ENCODE data around the gene TEAD3. TPM values are rescaled to one million over a fixed set of nuclear protein-coding genes. Genes with fewer than 3 reads are reported as not detected.

TEAD3 gene
- total RNA-seq, 1 experiment from 2014 or later, result 10.7 TPM

DNA sequence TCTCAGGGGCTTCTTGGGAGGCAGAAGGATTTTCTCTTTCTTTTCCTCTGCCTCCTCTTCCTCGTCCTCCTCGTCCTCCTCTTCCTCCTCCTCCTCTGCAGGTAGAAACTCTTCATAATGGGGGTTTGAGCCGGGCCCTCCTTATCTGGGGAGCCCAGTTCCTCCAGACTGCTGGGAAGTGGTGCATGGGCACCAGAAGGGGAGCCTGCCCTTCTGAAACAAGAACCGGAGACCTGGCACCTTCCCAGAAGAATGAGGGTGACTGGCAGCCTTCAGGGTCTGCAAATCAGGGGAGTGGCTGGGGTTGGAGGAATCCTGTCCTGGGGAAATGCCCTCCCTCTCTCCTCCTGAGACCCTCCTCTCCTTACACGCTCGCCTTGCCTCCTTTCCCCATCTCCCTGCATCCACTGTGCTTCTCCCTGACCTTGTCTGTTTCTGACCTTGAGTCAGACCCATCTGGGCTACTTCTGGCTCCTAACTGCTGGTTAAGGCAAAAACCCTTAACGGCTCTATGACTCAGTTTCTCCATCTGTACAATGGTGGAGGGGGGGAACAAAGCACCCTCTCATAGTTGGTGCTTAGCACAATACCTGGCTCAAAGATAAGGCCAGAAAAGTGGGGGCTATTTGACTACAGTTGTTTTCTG lies 14.2 kb upstream of the TEAD3 start:
- DNase-seq (ENCODE audit: low read depth, low spot score) (no peak), ATAC-seq (no peak)
- no peaks in the 10 kb centered on the region for H3K36me3 ChIP-seq (ENCODE audit: control insufficient read depth, insufficient read depth, low read length)
- intact Hi-C loops (cut with micrococcal nuclease; ENCODE audit: unreplicated experiment), result no loop called here
- TF ChIP-seq, protein P1, sequence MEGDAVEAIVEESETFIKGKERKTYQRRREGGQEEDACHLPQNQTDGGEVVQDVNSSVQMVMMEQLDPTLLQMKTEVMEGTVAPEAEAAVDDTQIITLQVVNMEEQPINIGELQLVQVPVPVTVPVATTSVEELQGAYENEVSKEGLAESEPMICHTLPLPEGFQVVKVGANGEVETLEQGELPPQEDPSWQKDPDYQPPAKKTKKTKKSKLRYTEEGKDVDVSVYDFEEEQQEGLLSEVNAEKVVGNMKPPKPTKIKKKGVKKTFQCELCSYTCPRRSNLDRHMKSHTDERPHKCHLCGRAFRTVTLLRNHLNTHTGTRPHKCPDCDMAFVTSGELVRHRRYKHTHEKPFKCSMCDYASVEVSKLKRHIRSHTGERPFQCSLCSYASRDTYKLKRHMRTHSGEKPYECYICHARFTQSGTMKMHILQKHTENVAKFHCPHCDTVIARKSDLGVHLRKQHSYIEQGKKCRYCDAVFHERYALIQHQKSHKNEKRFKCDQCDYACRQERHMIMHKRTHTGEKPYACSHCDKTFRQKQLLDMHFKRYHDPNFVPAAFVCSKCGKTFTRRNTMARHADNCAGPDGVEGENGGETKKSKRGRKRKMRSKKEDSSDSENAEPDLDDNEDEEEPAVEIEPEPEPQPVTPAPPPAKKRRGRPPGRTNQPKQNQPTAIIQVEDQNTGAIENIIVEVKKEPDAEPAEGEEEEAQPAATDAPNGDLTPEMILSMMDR (IDR thresholded peaks at IDR 0.05), result no peak
- H3K27ac ChIP-seq (ENCODE audit: low read length), result no peak overlapping the region
- H3K4me3 ChIP-seq (ENCODE audit: low read depth in 2 of 2, low read length in 2 of 2), result no peak overlapping the region
- H3K4me1 ChIP-seq (ENCODE audit: control insufficient read depth, insufficient read depth, low read length), result no peaks in the 10 kb centered on the region
- H3K27me3 ChIP-seq (ENCODE audit: control insufficient read depth, insufficient read depth, low read length), result no peaks in the 10 kb centered on the region
- POLR2A ChIA-PET, result no interaction called here
- in situ Hi-C loops (cut with HindIII; ENCODE audit: low pct_unique_long_range_greater_than_20kb, low sequenced_read_pairs), result no loop called here
- H3K9me3 ChIP-seq (ENCODE audit: control insufficient read depth, insufficient read depth, low read depth, low read length), result no peaks in the 10 kb centered on the region
- CTCF ChIA-PET, result no interaction called here
- no TSS peak for BruUV-seq (replicated peaks)

DNA sequence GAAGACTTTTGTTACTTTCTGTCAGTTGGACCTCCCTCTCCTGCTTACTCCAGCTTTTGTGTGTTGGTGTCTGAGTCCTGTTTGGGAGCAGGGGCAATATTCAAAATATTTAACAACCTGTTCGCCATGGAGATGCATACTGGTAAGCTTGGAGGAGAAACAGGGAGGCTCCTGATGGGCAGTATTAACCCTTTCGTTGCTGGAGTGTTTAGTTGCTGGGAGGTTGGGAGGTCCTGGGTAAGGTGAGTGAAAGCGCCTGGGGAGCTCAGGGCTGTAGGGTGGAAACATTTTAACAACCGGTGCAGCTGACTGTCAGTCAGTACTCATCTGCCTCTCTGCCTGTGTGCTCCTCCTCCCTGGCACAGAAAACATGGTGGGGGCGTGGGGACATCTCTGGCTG lies 11.7 kb upstream of the TEAD3 start:
- in situ Hi-C loops (cut with HindIII; ENCODE audit: low pct_unique_long_range_greater_than_20kb, low sequenced_read_pairs), result no loop called here
- Histone ChIP-seq H3K4me3 (ENCODE audit: low read depth in 2 of 2, low read length in 2 of 2) (no peak overlapping the region), H3K36me3 (ENCODE audit: control insufficient read depth, insufficient read depth, low read length) (no peaks in the 10 kb centered on the region), H3K27ac (ENCODE audit: low read length) (no peak overlapping the region), H3K4me1 (ENCODE audit: control insufficient read depth, insufficient read depth, low read length) (no peaks in the 10 kb centered on the region), H3K27me3 (ENCODE audit: control insufficient read depth, insufficient read depth, low read length) (no peaks in the 10 kb centered on the region), H3K9me3 (ENCODE audit: control insufficient read depth, insufficient read depth, low read depth, low read length) (no peaks in the 10 kb centered on the region)
- BruUV-seq (replicated peaks), result no TSS peak
- intact Hi-C loops (cut with micrococcal nuclease; ENCODE audit: unreplicated experiment), result no loop called here
- TF ChIP-seq TCF7L2 (IDR thresholded peaks at IDR 0.05; ENCODE audit: low read depth, low read length) (no peak), SIN3A (IDR thresholded peaks at IDR 0.05; ENCODE audit: borderline replicate concordance, insufficient read depth, low read depth, low read length) (no peak), POLR2AphosphoS5 (IDR thresholded peaks at IDR 0.05; ENCODE audit: low read depth, low read length) (no peak)
- TF ChIP-seq, protein P2, sequence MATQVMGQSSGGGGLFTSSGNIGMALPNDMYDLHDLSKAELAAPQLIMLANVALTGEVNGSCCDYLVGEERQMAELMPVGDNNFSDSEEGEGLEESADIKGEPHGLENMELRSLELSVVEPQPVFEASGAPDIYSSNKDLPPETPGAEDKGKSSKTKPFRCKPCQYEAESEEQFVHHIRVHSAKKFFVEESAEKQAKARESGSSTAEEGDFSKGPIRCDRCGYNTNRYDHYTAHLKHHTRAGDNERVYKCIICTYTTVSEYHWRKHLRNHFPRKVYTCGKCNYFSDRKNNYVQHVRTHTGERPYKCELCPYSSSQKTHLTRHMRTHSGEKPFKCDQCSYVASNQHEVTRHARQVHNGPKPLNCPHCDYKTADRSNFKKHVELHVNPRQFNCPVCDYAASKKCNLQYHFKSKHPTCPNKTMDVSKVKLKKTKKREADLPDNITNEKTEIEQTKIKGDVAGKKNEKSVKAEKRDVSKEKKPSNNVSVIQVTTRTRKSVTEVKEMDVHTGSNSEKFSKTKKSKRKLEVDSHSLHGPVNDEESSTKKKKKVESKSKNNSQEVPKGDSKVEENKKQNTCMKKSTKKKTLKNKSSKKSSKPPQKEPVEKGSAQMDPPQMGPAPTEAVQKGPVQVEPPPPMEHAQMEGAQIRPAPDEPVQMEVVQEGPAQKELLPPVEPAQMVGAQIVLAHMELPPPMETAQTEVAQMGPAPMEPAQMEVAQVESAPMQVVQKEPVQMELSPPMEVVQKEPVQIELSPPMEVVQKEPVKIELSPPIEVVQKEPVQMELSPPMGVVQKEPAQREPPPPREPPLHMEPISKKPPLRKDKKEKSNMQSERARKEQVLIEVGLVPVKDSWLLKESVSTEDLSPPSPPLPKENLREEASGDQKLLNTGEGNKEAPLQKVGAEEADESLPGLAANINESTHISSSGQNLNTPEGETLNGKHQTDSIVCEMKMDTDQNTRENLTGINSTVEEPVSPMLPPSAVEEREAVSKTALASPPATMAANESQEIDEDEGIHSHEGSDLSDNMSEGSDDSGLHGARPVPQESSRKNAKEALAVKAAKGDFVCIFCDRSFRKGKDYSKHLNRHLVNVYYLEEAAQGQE (IDR thresholded peaks at IDR 0.05; ENCODE audit: insufficient read depth in 1 of 2, low read depth in 2 of 2, low read length in 1 of 2), result no peak
- ATAC-seq (0 out of 2 replicates have a peak, but pooled peaks have one; percentile 22), DNase-seq (ENCODE audit: low read depth, low spot score) (no peak)
- POLR2A ChIA-PET, result no interaction called here
- CTCF ChIA-PET, result interaction anchor here (2.0 kb wide), 1 partner anchor 14 kb away, joined by 9 read pairs; no protein-coding TSS in a partner anchor

DNA sequence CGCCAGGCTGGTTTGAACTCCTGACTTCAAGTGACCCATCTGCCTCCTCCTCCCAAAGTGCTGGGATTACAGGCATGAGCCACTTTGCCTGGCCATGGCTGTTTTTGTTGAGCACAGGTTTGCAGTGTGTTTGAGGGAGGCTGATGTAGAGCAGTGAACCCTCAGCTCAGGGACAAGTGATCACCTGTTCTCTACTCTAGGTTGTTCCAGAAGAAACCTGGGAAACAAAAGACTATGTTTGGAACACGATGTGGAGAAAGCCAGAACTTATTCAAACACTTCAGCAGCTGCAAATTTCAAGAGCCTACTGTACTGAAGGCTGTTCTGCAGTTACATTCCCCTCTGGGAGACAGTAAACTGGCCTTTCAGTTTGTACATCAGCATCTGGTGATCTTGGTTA lies 11.1 kb upstream of the TEAD3 start:
- in situ Hi-C loops (cut with HindIII; ENCODE audit: low pct_unique_long_range_greater_than_20kb, low sequenced_read_pairs) (no loop called here), intact Hi-C loops (cut with micrococcal nuclease; ENCODE audit: unreplicated experiment) (no loop called here)
- no peak for ATAC-seq
- ChIA-PET CTCF (interaction anchor here (2.0 kb wide), 1 partner anchor 14 kb away, joined by 9 read pairs; no protein-coding TSS in a partner anchor), POLR2A (no interaction called here)
- H3K4me1 ChIP-seq (ENCODE audit: control insufficient read depth, insufficient read depth, low read length), result no peaks in the 10 kb centered on the region
- H3K9me3 ChIP-seq (ENCODE audit: control insufficient read depth, insufficient read depth, low read depth, low read length), result no peaks in the 10 kb centered on the region
- H3K27ac ChIP-seq (ENCODE audit: low read length), result no peak overlapping the region
- H3K36me3 ChIP-seq (ENCODE audit: control insufficient read depth, insufficient read depth, low read length), result no peaks in the 10 kb centered on the region
- BruUV-seq (replicated peaks), result no TSS peak
- TF ChIP-seq, protein P1 (IDR thresholded peaks at IDR 0.05), result no peak
- TF ChIP-seq, protein P2 (IDR thresholded peaks at IDR 0.05; ENCODE audit: insufficient read depth in 1 of 2, low read depth in 2 of 2, low read length in 1 of 2), result no peak
- no peak for TF ChIP-seq SIN3A (IDR thresholded peaks at IDR 0.05; ENCODE audit: borderline replicate concordance, insufficient read depth, low read depth, low read length)
- TF ChIP-seq POLR2AphosphoS5 (IDR thresholded peaks at IDR 0.05; ENCODE audit: low read depth, low read length), result no peak
- no peak for TF ChIP-seq TCF7L2 (IDR thresholded peaks at IDR 0.05; ENCODE audit: low read depth, low read length)
- no peaks in the 10 kb centered on the region for H3K27me3 ChIP-seq (ENCODE audit: control insufficient read depth, insufficient read depth, low read length)
- DNase-seq (ENCODE audit: low read depth, low spot score), result no peak
- H3K4me3 ChIP-seq (ENCODE audit: low read depth in 2 of 2, low read length in 2 of 2), result no peak overlapping the region
